Measurements from ENCODE around the gene PAGE4. TPM values are rescaled to one million over a fixed set of nuclear protein-coding genes. Genes with fewer than 3 reads are reported as not detected.

Gene PAGE4
- total and polyA plus RNA-seq, 2 of the 13 experiments (the other 11 are each of a cell fraction or from before 2014, with no cell fraction given), result 1.1 TPM; not detected in 1

DNA sequence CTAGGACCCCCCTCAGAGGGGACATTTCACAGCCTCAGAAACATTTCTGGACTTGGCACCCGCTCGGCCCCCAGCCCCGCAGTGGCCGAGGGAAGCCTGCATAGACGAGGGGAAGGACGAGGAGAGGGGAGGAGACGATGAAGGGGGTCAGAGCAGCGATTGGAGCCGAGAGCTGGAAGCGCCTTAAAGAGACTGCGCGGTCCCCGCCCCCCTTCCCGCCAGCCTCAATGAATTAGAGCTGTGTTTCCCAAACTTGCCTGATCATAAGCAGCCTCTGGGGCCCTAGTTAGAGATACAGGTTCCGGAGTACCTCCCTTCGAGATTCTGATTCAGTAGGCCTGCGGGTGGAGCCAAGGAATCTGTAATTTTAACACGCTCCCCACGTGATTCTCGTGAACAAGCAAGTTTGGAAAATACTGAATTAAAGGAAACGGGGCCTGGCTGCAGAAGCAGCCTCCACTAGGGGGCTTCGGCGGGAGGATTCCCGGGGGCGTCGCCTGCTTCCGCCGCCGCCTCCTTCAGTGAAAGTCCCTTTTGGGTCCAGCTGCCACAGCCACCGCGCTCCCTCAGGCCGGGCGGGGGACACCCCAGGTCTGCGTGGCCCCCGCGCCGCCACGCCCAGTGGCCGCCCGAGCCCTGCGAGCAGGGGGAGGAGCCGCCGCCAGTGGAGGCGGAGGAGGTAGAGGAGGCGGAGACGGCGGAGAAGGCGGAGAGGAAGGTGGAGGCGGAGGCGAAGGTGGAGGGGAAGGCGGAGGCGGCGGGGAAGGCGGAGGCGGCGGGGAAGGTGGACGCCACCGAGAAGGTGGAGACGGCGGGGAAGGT, 49.9 kb downstream of the PAGE4 start, which contains the start of gene USP27X (continued):
- TF ChIP-seq, protein P1, sequence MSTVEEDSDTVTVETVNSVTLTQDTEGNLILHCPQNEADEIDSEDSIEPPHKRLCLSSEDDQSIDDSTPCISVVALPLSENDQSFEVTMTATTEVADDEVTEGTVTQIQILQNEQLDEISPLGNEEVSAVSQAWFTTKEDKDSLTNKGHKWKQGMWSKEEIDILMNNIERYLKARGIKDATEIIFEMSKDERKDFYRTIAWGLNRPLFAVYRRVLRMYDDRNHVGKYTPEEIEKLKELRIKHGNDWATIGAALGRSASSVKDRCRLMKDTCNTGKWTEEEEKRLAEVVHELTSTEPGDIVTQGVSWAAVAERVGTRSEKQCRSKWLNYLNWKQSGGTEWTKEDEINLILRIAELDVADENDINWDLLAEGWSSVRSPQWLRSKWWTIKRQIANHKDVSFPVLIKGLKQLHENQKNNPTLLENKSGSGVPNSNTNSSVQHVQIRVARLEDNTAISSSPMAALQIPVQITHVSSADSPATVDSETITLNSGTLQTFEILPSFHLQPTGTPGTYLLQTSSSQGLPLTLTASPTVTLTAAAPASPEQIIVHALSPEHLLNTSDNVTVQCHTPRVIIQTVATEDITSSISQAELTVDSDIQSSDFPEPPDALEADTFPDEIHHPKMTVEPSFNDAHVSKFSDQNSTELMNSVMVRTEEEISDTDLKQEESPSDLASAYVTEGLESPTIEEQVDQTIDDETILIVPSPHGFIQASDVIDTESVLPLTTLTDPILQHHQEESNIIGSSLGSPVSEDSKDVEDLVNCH (CRISPR knock-in tag; IDR thresholded peaks at IDR 0.05), result no peak
- TF ChIP-seq, protein P2, sequence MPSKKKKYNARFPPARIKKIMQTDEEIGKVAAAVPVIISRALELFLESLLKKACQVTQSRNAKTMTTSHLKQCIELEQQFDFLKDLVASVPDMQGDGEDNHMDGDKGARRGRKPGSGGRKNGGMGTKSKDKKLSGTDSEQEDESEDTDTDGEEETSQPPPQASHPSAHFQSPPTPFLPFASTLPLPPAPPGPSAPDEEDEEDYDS (CRISPR knock-in tag; IDR thresholded peaks at IDR 0.05), result peak; percentile 90
- TF ChIP-seq U2AF2 (IDR thresholded peaks at IDR 0.05; ENCODE audit: low read depth, low read length), result no peak
- TF ChIP-seq, protein P3, sequence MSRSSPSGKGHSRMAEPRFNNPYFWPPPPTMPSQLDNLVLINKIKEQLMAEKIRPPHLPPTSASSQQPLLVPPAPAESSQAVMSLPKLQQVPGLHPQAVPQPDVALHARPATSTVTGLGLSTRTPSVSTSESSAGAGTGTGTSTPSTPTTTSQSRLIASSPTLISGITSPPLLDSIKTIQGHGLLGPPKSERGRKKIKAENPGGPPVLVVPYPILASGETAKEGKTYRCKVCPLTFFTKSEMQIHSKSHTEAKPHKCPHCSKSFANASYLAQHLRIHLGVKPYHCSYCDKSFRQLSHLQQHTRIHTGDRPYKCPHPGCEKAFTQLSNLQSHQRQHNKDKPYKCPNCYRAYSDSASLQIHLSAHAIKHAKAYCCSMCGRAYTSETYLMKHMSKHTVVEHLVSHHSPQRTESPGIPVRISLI (CRISPR knock-in tag; IDR thresholded peaks at IDR 0.05; ENCODE audit: borderline replicate concordance), result no peak
- TF ChIP-seq, protein P4, sequence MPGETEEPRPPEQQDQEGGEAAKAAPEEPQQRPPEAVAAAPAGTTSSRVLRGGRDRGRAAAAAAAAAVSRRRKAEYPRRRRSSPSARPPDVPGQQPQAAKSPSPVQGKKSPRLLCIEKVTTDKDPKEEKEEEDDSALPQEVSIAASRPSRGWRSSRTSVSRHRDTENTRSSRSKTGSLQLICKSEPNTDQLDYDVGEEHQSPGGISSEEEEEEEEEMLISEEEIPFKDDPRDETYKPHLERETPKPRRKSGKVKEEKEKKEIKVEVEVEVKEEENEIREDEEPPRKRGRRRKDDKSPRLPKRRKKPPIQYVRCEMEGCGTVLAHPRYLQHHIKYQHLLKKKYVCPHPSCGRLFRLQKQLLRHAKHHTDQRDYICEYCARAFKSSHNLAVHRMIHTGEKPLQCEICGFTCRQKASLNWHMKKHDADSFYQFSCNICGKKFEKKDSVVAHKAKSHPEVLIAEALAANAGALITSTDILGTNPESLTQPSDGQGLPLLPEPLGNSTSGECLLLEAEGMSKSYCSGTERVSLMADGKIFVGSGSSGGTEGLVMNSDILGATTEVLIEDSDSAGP (CRISPR knock-in tag; IDR thresholded peaks at IDR 0.05; ENCODE audit: borderline replicate concordance), result peak; percentile 70
- TF ChIP-seq ZFP1 (CRISPR knock-in tag; IDR thresholded peaks at IDR 0.05), result no peak
- no peak for TF ChIP-seq CREM (IDR thresholded peaks at IDR 0.05)
- no peak for TF ChIP-seq CREM (CRISPR knock-in tag; IDR thresholded peaks at IDR 0.05)
- no peak for TF ChIP-seq MED8 (CRISPR knock-in tag; IDR thresholded peaks at IDR 0.05; ENCODE audit: insufficient replicate concordance)
- peak; percentile 14; the same call in 1 of the 2 replicates for TF ChIP-seq GATAD2A (CRISPR knock-in tag; IDR thresholded peaks at IDR 0.05)
- peak; percentile 16 for TF ChIP-seq HNRNPK (IDR thresholded peaks at IDR 0.05; ENCODE audit: low read depth, low read length, poor library complexity, severe bottlenecking)
- TF ChIP-seq RBM39 (IDR thresholded peaks at IDR 0.05; ENCODE audit: low read depth, low read length, poor library complexity, severe bottlenecking), result peak; percentile 35
- TF ChIP-seq, protein P5, sequence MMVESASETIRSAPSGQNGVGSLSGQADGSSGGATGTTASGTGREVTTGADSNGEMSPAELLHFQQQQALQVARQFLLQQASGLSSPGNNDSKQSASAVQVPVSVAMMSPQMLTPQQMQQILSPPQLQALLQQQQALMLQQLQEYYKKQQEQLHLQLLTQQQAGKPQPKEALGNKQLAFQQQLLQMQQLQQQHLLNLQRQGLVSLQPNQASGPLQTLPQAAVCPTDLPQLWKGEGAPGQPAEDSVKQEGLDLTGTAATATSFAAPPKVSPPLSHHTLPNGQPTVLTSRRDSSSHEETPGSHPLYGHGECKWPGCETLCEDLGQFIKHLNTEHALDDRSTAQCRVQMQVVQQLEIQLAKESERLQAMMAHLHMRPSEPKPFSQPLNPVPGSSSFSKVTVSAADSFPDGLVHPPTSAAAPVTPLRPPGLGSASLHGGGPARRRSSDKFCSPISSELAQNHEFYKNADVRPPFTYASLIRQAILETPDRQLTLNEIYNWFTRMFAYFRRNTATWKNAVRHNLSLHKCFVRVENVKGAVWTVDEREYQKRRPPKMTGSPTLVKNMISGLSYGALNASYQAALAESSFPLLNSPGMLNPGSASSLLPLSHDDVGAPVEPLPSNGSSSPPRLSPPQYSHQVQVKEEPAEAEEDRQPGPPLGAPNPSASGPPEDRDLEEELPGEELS (CRISPR knock-in tag; IDR thresholded peaks at IDR 0.05), result 0 out of 2 replicates have a peak, but pooled peaks have one; percentile 9
- no peak for TF ChIP-seq ZNF205 (CRISPR knock-in tag; IDR thresholded peaks at IDR 0.05)
- TF ChIP-seq ZFX (CRISPR knock-in tag; IDR thresholded peaks at IDR 0.05; ENCODE audit: low read depth), result peak; percentile 76
- TF ChIP-seq, protein P6, sequence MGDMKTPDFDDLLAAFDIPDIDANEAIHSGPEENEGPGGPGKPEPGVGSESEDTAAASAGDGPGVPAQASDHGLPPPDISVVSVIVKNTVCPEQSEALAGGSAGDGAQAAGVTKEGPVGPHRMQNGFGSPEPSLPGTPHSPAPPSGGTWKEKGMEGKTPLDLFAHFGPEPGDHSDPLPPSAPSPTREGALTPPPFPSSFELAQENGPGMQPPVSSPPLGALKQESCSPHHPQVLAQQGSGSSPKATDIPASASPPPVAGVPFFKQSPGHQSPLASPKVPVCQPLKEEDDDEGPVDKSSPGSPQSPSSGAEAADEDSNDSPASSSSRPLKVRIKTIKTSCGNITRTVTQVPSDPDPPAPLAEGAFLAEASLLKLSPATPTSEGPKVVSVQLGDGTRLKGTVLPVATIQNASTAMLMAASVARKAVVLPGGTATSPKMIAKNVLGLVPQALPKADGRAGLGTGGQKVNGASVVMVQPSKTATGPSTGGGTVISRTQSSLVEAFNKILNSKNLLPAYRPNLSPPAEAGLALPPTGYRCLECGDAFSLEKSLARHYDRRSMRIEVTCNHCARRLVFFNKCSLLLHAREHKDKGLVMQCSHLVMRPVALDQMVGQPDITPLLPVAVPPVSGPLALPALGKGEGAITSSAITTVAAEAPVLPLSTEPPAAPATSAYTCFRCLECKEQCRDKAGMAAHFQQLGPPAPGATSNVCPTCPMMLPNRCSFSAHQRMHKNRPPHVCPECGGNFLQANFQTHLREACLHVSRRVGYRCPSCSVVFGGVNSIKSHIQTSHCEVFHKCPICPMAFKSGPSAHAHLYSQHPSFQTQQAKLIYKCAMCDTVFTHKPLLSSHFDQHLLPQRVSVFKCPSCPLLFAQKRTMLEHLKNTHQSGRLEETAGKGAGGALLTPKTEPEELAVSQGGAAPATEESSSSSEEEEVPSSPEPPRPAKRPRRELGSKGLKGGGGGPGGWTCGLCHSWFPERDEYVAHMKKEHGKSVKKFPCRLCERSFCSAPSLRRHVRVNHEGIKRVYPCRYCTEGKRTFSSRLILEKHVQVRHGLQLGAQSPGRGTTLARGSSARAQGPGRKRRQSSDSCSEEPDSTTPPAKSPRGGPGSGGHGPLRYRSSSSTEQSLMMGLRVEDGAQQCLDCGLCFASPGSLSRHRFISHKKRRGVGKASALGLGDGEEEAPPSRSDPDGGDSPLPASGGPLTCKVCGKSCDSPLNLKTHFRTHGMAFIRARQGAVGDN (CRISPR knock-in tag; IDR thresholded peaks at IDR 0.05), result peak; percentile 74
